HG02798 (cell line): Measurements from ENCODE around the gene CDKAL1.

Experiments
- ATAC-seq: cut with Tn5 transposase; IDR thresholded peaks from one replicate; pipeline ENCODE4 v1.9.1; 2021; ENCODE audit warnings: mild to moderate bottlenecking; ENCODE audit not compliant: unreplicated experiment, poor library complexity

The CDKAL1 gene

GRCh38 chr6:21104288-21104687, 570.0 kb downstream of the CDKAL1 start:
- ATAC-seq: no peak

- no peak for ATAC-seq
Observed at GRCh38 chr6:21107796-21108195, 573.5 kb downstream of the CDKAL1 start.

GRCh38 chr6:21109391-21110178, 575.3 kb downstream of the CDKAL1 start:
- no peak for ATAC-seq

GRCh38 chr6:21110684-21111083, 576.4 kb downstream of the CDKAL1 start:
- no peak for ATAC-seq

GRCh38 chr6:21111093-21111725, 577.0 kb downstream of the CDKAL1 start:
- no peak for ATAC-seq

GRCh38 chr6:21115111-21115510, 580.9 kb downstream of the CDKAL1 start:
- ATAC-seq: no peak

- no peak for ATAC-seq
Observed at GRCh38 chr6:21116736-21117135, 582.5 kb downstream of the CDKAL1 start.

GRCh38 chr6:21118216-21118780, 584.0 kb downstream of the CDKAL1 start:
- ATAC-seq: no peak

GRCh38 chr6:21121636-21122136, 587.4 kb downstream of the CDKAL1 start:
- ATAC-seq: no peak

- ATAC-seq: no peak
Observed at GRCh38 chr6:21123507-21124436, 589.5 kb downstream of the CDKAL1 start.

GRCh38 chr6:21128601-21129000, 594.3 kb downstream of the CDKAL1 start:
- no peak for ATAC-seq

GRCh38 chr6:21131406-21131805, 597.1 kb downstream of the CDKAL1 start:
- no peak for ATAC-seq

- no peak for ATAC-seq
Observed at GRCh38 chr6:21132446-21132845, 598.2 kb downstream of the CDKAL1 start.

- no peak for ATAC-seq
Observed at GRCh38 chr6:21132856-21133838, 598.9 kb downstream of the CDKAL1 start.

GRCh38 chr6:21133901-21134300, 599.6 kb downstream of the CDKAL1 start:
- no peak for ATAC-seq

GRCh38 chr6:21134356-21134755, 600.1 kb downstream of the CDKAL1 start:
- no peak for ATAC-seq

- ATAC-seq: no peak
Observed at GRCh38 chr6:21135484-21136013, 601.3 kb downstream of the CDKAL1 start.

GRCh38 chr6:21137700-21138335, 603.6 kb downstream of the CDKAL1 start:
- ATAC-seq: no peak
